Activated effector memory CD4-positive, alpha-beta T cell treated with Interleukin-2 at 50 U/mL for 16 hours (primary cell): Measurements from ENCODE around the gene WAC.

ENCODE experiments used
- DNase-seq: peaks from one replicate; pipeline ENCODE4 v3.0.0-alpha.2; 2020

WAC gene

GRCh38 chr10:28669227-28670173, 136.6 kb downstream of the WAC start:
- no peak for DNase-seq
